PC-9 (cell line): Measurements from ENCODE around the gene DENND5A.

Experiments
- CTCF ChIP-seq: fragments of 200-600 bp; sonication (generic); conservative IDR thresholded peaks from 2 replicates; pipeline ENCODE4 v1.6.1; 2017; ENCODE audit warnings: mixed run types, antibody characterized with exemption, mild to moderate bottlenecking, moderate library complexity
- EZH2 ChIP-seq: fragments of 200-600 bp; sonication (generic); IDR thresholded peaks from 2 replicates; pipeline ENCODE4 v1.8.0; 2017; ENCODE audit warnings: antibody characterized with exemption, low read depth

- no peak for TF ChIP-seq CTCF
- no peak for TF ChIP-seq EZH2
Observed at GRCh38 chr11:9187616-9188015, 77.5 kb downstream of the DENND5A start.
